GM10266 (cell line): ENCODE results near the gene CPSF4L.
"Not testable (repeated sequence)": the region's sequence is repeated elsewhere in the genome, so short reads cannot be mapped to it uniquely, and the experiment has no call there.

Experiments used
- DNase-seq: peaks from one replicate; pipeline ENCODE4 v3.0.0; 2012; ENCODE audit errors: extremely low spot score
- CTCF ChIP-seq: IDR thresholded peaks from 2 replicates; pipeline ENCODE4 v1.5.1; 2012; ENCODE audit warnings: mild to moderate bottlenecking, low read depth; ENCODE audit not compliant: control insufficient read depth, insufficient read depth; ENCODE audit errors: missing control alignments

Gene CPSF4L

GRCh38 chr17:73261617-73261951 is at the start of gene CPSF4L:
Gene CPSF4L, minus strand, starts transcription at chr17:73261880. Its CDS starts 62 bp downstream, at chr17:73261818.
- no peak for TF ChIP-seq CTCF
- no peak for DNase-seq

GRCh38 chr17:73311428-73311780 is 49.7 kb upstream of the CPSF4L start:
- no peak for DNase-seq
- TF ChIP-seq CTCF: no peak

- TF ChIP-seq CTCF: no peak
- DNase-seq: no peak
Measured at GRCh38 chr17:73309727-73310596, 48.3 kb upstream of the CPSF4L start.

- DNase-seq: not testable (repeated sequence)
Measured at GRCh38 chr17:73308959-73309358, 47.3 kb upstream of the CPSF4L start.

GRCh38 chr17:73308017-73308823 is 46.5 kb upstream of the CPSF4L start:
- no peak for DNase-seq
- no peak for TF ChIP-seq CTCF

- DNase-seq: no peak
- TF ChIP-seq CTCF: no peak
Measured at GRCh38 chr17:73307130-73307529, 45.5 kb upstream of the CPSF4L start.

- TF ChIP-seq CTCF: no peak
- no peak for DNase-seq
Measured at GRCh38 chr17:73305845-73306836, 44.5 kb upstream of the CPSF4L start.
